AG10803 (cell line): ENCODE data around the gene ANKRD66.
"Not testable (repeated sequence)": the region's sequence is repeated elsewhere in the genome, so short reads cannot be mapped to it uniquely, and the experiment has no call there.

Experiments
- DNase-seq: peaks from one replicate; pipeline ENCODE4 v3.0.0; 2010; ENCODE audit warnings: low read depth
- H3K4me3 ChIP-seq: 2 replicates; pipeline ENCODE4 v1.5.1; 2011; ENCODE audit warnings: mild to moderate bottlenecking, low read length, control low read depth
- CTCF ChIP-seq: conservative IDR thresholded peaks from 2 replicates; pipeline ENCODE4 v1.5.1; 2011; ENCODE audit warnings: mild to moderate bottlenecking, low read length, control low read depth, inconsistent platforms

ANKRD66 gene

GRCh38 chr6:46763466-46763865 lies 16.7 kb downstream of the ANKRD66 start:
- no peak for TF ChIP-seq CTCF
- H3K4me3 ChIP-seq, result no peak overlapping the region
- DNase-seq, result no peak

- not testable (repeated sequence) for DNase-seq, H3K4me3 ChIP-seq
These were observed 17.5 kb downstream of the ANKRD66 start for GRCh38 chr6:46764280-46764679.

- no peak overlapping the region for H3K4me3 ChIP-seq
- no peak for TF ChIP-seq CTCF
- DNase-seq, result no peak
These were observed 18.2 kb downstream of the ANKRD66 start for GRCh38 chr6:46764961-46765360.

- H3K4me3 ChIP-seq, result no peak overlapping the region
- no peak for DNase-seq
- no peak for TF ChIP-seq CTCF
These were observed 25.3 kb downstream of the ANKRD66 start for GRCh38 chr6:46772016-46772415.

- no peak for DNase-seq
- no peak overlapping the region for H3K4me3 ChIP-seq
- TF ChIP-seq CTCF, result no peak
These were observed 26.0 kb downstream of the ANKRD66 start for GRCh38 chr6:46772762-46773161.

GRCh38 chr6:46773201-46773855 lies 26.6 kb downstream of the ANKRD66 start:
- no peak for TF ChIP-seq CTCF
- H3K4me3 ChIP-seq, result no peak overlapping the region
- no peak for DNase-seq

GRCh38 chr6:46774736-46775135 lies 28.0 kb downstream of the ANKRD66 start:
- not testable (repeated sequence) for DNase-seq, H3K4me3 ChIP-seq

- no peak overlapping the region for H3K4me3 ChIP-seq
- no peak for DNase-seq
- TF ChIP-seq CTCF, result no peak
These were observed 29.5 kb downstream of the ANKRD66 start for GRCh38 chr6:46776070-46776712.
